Gastroesophageal sphincter (tissue), 3 donors: ENCODE data around the gene TSPYL4.

ENCODE experiments used
- CTCF ChIP-seq, 4 experiments: fragments of 200-600 bp in 2 of 4; fragments of 450-650 bp in 2 of 4; sonication (generic) in 1 of 4; IDR thresholded peaks; one replicate each; pipeline ENCODE4 v1.5.1; 2017 to 2019; ENCODE audit warnings: antibody characterized with exemption in 4 of 4, mild to moderate bottlenecking in 2 of 4, moderate library complexity in 2 of 4
- EP300 ChIP-seq: sonication (generic); formaldehyde crosslinking; IDR thresholded peaks from one replicate; pipeline ENCODE4 v1.6.1; 2017; ENCODE audit warnings: antibody characterized with exemption, mild to moderate bottlenecking
- POLR2A ChIP-seq, 2 donors: fragments of 450-650 bp; IDR thresholded peaks; one replicate each; pipeline ENCODE4 v1.6.1; 2017; ENCODE audit warnings: antibody characterized with exemption in 2 of 2, mild to moderate bottlenecking in 2 of 2, moderate library complexity in 1 of 2
- POLR2AphosphoS5 ChIP-seq: sonication (generic); formaldehyde crosslinking; IDR thresholded peaks from one replicate; pipeline ENCODE4 v1.6.1; 2017; ENCODE audit warnings: antibody characterized with exemption

- no peak for TF ChIP-seq CTCF (IDR thresholded peaks at IDR 0.05)
- TF ChIP-seq POLR2A (IDR thresholded peaks at IDR 0.05): no peak
- TF ChIP-seq POLR2AphosphoS5: no peak
- no peak for TF ChIP-seq EP300
These were observed 15.8 kb downstream of the TSPYL4 start for GRCh38 chr6:116238083-116238482.
